NCI-H187 (cell line): ENCODE results near the gene LSM7.

Experiments used
- DNase-seq, 2 experiments: peaks; one replicate each; lab custom pipeline; 2025; lab: John Stamatoyannopoulos, UW

The LSM7 gene

DNA sequence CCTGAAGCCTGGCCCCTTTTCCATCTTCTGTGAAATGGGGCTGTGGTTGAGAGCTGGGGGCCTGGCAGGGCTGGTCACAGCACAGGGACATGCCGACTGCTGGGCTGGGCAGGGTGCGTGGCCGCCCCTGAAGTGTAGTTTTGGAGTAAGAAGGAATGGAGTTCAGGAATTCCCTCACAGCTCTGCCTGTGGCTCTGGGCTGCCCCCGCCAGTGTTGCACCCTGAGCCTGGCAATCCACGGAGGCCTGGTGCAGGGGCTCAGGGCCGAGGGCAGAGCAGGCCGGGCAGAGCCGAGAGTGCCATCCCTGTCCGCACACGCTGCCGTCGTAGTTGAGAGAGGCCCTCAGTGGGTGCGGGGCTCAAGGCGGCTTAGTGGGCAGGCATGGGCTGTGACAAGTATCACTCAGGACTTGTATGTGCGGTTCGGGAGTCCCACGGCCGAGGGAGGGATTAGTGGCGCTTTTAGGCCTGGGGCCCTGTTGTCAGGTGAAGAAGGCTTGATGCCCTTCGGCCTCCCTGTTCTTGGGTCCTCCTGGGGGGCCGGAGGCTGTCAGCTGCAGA lies 9.7 kb upstream of the LSM7 start:
- DNase-seq, result no peak

DNA sequence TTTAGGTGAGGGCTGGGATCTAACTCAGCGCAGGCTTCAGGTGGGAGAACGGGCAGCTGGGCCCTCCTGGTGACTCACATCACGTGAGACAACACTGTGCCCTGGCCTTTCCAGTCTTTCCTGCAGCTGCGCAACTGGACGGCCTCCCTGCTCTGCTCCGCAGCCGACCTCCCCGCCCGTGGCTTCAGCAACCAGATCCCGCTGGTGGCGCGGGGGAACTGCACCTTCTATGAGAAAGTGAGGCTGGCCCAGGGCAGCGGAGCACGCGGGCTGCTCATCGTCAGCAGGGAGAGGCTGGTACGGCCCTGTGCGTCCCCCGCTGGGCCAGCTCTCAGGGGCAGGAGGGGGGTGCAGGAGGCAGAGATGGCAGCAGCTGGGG lies 8.9 kb upstream of the LSM7 start:
- no peak for DNase-seq

DNA sequence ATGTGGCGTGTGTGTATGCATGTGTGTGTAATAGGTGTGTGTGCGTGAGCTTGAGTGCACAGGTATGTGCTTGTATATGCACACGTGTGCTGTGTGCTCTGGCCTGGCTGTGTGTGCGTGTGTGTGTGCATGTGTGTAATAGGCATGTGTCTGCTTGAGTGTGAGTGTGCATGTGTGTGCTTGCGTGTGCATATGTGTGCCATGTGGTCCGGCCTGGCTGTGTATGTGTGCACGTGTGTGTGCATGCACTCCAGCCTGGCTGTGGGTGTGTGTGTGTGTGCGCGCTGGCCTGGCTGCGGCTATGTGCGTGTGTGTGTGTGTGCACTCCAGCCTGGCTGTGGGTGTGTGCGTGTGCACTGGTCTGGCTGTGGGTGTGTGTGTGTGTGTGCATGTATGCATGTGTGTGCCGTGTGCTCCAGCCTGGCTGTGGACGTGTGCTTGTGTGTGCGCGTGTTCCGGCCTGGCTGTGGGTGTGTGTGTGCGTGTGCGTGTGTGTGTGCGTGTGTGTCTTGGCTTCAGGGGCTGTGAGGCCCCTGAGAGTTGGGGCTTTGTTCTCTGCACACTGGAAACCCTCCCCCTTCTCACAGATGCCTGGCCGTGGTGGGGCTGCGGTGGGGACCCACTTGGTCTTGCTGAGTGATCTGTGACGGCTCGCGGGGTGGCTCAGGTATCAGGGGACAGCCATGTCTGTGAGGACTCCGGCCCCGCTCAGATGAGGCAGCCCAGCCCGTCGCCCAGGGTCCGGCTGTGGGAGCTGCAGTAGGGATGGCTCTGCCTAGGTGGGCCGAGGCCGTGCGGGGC lies 8.3 kb upstream of the LSM7 start:
- DNase-seq, result no peak

DNA sequence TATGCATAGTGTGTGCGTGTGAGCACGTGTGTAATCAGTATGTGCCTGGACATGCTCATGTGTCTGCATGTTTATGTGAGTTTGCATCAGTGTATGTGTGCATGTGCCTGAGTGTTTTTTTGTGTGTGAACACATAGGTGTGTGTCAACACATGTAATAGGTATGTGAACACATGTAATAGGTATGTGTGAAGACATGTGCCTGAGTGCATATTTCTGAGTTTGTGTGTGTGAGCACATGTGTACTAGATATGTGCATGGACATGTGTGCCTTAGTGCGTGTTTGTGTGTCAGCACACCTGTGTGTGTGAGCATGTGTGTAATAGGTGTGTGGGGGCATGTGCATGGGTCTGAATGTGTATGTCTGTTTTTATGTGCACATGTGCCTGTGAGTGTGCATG lies 7.5 kb upstream of the LSM7 start:
- DNase-seq, result no peak

DNA sequence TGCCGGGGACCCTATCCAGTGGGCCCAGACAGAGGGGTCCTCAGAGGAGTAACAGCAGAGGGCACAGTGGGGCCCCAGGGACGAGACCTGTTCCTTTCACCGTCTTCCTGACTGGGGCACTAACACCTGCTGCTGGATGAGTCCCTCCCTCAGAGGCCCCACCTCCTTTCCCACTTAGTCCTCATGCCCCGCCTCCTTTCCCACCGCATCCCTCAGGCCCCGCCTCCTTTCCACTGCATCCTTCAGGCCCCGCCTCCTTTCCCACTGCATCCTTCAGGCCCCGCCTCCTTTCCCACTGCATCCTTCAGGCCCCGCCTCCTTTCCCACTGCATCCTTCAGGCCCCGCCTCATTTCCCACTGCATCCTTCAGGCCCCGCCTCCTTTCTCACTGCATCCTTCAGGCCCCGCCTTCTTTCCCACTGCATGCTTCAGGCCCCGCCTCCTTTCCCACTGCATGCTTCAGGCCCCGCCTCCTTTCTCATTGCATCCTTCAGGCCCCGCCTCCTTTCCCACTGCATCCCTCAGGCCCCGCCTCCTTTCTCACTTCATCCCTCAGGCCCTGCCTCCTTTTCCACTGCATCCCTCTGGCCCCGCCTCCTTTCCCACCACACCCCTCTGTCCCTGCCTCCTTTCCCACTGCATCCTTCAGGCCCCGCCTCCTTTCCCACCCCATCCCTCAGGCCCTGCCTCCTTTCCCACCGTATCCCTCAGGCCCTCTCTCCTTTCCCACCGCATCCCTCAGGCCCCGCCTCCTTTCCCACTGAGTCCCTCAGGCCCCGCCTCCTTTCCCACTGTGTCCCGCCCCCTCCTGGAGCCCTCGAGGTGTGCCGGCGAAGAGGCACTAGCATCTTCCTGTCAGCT lies 6.8 kb upstream of the LSM7 start:
- no peak for DNase-seq

DNA sequence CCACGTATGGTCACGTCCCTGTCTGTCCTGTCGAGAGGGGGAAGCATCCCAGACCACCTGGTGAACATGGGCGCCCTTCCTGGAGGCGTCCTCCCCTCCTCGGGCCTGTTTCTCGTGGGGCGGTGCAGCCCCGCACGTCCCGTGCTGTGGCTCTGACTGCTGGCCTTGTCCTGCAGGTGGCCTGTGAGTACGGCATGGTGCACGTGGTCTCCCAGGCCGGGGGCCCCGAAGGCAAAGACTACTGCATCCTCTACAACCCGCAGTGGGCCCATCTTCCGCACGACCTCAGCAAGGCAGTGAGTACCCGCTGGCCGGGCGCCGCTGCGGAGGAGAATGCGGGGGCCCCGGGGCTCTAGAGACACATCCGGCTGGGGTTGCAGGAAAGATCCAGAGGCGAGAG lies 6.0 kb upstream of the LSM7 start:
- DNase-seq, result no peak

DNA sequence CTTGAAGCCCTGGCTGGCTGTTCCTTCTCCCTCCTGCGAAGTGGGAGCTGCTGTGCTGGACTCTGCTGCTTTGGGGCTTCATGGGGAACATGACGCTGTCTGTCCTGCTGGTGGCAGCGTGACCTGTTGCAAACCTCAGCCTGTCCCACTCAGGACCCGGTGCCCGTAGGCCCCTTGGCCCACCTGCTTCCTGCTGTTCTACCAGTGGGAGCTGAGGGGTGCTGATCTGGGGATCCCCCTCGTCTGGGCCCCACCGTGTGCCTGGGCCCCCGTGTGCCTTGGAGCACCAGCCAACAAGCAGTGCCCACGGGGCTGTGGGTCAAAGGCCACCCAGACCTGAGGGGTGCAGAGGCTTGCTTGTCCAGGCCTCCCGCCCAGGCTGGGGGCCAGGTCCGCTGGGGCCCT lies 5.4 kb upstream of the LSM7 start:
- no peak for DNase-seq

DNA sequence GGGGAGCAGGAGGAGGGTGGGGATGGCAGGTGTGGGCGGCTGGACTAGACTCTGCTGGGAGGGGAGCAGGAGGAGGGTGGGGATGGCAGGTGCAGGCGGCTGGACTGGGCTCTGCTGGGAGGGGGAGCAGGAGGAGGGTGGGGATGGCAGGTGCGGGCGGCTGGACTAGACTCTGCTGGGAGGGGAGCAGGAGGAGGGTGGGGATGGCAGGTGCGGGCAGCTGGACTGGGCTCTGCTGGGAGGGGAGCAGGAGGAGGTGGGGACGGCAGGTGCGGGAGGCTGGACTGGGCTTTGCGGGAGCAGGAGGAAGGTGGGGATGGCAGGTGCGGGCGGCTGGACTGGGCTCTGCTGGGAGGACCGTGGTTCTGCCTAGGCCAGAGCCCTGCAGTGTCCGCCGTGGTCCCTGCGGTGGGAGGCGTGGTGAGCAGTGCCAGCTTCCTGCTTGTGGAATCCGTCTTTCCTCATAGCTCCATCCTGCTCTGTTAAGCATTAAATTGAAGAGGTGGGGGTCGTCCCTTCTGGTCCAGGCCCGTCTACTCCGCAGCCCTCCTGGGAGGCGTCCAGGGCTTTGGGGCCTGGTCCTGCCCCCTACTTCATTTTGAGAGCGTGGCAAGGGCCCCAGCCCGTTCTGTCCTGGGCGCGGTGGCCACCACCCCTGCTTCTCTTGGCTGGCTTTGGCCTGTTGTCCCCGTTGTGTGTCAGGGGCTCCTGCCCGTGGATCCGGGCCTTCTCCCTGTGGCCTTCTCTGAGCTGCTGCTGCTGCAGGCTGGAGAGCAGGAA lies 4.8 kb upstream of the LSM7 start:
- peak; percentile 87 to 94 for DNase-seq

DNA sequence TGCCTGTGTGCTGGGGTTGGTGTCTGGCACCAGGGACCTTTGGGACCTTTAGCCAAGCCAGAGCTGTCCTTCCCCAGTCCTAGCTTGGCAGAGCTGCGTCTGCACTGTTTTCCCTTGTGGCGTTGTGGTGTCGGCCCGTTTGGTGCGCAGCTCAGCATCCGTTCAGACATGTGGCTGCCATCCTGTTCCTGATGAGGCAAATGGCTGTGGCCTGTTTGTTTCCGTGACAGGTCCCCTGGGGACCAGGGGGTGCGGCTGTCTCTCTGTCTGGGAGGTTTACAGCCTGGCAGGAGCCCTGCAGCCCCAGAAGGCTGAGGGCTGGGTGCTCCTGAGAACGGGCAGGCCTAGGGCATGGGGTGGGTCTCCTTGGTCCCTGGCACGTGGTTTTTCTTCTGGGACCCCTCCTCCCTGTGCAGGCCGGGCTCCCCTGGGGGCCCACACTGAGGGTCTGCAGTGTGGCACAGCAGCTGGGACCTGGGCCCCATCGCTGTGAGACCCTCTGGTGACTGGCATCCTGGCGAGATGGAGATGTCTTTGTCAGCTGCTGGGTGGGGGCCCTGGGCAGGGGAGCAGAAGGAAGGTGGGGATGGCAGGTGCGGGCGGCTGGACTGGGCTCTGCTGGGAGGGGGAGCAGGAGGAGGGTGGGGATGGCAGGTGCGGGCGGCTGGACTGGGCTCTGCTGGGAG lies 4.1 kb upstream of the LSM7 start:
- peak; percentile 81 to 86 for DNase-seq

DNA sequence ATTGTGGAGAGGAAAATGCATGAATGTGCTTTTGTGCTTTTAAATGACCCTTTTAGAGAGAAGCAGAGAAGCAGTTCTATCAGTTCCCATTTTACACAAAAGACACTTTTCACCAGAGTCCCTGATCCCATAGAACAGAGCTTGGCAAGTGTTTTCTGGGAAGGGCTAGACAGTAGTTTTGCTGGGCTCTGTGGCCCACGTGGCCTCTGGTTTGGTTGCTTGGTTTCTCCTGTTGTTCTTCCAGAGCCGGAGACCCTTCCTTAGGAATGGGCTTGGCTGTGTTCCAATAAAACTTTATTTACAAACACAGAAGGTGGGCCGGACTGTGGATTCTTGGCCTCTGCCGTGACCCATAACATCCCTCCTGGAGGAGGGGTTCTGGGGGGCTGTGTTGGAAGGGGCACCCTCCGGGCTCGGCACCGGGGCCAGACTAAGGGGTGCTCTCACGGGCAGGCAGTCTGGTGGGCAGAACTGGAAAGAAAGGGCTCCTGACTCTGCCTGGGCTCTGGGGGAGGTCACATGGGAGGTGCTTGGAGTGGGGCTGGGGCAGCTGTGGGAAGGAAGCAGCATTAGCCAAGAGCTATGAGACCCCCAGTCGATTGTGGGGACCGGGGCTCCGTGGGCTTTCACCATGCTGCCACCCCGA lies 3.3 kb upstream of the LSM7 start:
- no peak for DNase-seq

DNA sequence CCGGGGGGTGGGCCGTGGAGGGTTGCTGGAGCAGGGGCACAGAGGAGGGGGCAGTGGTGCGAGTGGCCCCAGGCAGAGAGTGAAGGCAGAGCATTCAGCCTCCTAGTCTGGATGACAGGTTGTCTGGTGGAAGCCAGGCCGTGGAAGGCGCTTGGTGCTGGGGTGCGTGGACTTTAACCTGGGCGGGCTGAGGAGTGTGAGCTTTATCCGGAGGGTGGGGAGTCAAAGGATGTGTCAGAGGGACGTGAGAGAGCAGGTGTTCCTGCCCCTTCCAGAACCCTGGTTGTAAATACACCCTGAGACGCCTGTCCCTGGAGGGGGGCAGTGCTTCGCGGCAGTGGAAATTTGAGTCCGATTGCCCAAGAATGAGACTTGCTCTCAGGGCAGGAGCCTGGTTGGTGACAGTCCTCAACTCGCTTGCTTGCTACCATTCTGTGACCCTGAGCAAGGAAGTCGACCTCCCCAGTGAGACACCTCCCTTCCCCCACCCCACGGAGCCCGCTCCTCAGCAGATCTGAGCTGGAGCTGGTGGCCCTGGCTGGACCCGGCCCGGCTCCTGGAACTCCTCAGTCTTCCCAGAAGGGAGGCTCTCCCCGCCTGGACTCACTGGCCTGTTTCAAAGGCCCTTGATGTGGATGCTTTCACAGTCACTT lies 2.4 kb upstream of the LSM7 start:
- peak; percentile 48 to 66 for DNase-seq

DNA sequence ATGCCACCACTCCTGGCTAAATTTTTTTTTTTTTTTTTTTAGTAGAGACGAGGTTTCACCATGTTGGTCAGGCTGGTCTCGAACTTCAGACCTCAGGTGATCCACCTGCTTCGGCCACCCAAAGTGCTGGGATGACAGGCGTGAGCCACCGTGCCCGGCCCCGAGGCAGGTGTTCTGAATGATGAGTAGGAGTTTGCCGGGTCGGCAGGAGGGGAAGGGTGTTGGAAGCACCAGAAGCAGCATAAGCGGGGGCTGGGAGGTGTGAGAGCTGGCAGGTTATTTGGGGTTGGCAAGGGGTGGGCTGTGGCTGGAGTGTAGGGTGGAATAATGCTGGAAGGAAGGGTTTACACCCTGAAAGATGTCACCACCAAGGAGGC lies 1.9 kb upstream of the LSM7 start:
- no peak for DNase-seq

DNA sequence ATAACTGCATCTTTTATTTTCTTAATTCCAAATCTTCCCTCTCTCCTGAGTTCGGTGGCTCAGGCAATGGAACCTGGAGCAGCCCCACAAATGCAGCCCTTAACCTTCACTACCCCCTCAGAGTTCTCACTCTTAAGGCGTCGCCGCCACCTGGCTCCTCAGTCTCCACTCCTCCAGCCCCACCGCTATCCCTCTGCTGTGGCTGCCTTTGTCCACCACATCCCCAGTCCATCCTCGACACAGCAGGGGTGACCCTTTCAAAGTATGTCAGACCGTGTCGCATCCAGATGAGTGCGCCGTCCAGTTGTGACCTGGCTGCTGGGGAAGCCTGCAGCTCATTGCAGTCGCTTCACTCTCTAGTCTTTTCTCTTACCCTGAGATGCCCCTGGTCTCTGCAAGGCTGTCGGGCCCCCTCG lies 1.1 kb upstream of the LSM7 start:
- peak in 1 of 2 experiments; percentile 27 for DNase-seq

DNA sequence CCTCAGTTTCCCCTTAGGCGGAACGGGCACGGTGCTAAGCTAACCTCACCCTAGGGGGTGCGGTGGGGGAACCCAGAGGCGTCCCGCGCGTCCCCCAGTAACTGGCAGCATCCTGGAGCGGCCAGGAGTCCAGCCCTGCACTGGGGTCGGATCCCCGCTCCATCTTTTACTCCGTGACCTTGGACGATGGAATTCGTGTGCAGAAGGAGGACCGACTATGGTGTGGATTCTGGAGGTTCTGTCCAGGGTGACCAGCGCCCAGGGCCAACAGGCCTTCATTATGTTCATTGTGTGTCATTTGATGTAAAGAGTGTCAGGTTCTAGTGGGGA lies 728 bp upstream of the LSM7 start:
- DNase-seq, result no peak

DNA sequence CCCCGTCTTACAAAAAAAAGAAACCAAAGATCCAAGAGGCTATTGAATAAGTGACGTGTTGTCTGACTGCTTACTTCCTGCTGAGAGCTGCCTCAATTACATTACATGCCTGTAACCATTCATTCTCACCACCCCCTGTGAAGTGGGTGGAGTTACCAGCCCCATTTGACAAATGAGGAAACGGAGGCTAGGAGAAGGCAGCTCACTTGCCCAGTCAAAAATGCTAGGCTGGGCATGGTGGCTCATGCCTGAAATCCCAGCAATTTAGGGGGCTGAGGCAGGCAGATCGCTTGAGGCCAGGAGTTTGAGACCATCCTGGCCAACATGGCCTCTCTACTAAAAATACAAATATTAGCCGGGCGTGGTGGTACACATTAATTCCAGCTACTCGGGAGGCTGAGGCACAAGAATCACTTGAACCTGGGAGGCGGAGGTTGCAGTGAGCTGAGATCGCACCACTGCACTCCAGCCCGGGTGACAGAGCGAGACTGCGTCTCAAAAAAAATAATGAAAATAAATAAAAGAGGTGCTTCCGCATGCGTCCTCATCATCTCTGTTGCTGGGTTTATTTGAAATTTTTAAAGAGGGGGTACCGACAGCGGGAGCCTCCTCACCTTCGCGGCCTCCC lies 499 bp downstream of the LSM7 start:
- no peak for DNase-seq

DNA sequence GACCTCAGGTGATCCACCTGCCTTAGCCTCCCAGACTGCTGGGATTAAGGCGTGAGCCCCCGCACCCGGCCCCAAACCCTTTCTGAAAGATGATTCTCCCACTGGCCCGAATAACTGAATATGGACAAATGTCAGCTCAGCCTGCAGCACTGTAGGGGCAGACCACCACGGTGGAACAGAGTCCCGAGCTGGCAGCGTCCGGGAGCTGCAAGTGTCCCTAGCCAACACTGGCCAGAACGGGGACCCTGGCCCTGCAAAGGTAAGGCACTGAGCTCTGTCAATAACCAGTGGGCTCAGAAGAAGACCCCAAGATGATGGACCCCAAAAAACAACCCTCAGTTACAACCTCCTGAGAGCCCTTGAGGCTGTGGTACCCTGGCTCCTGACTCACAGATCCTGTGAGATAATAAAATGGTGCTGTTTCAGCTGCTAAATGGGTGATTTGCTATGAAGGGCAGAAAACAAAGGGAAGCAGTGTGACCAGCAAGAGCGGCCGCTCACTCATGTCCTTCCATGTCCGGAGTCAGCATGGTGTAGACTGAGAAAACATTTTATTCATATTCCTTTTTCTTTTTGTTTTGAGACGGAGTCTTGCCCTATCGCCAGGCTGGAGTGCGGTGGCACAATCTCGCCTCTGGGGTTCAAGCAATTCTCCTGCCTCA lies 1.6 kb downstream of the LSM7 start:
- DNase-seq, result no peak

DNA sequence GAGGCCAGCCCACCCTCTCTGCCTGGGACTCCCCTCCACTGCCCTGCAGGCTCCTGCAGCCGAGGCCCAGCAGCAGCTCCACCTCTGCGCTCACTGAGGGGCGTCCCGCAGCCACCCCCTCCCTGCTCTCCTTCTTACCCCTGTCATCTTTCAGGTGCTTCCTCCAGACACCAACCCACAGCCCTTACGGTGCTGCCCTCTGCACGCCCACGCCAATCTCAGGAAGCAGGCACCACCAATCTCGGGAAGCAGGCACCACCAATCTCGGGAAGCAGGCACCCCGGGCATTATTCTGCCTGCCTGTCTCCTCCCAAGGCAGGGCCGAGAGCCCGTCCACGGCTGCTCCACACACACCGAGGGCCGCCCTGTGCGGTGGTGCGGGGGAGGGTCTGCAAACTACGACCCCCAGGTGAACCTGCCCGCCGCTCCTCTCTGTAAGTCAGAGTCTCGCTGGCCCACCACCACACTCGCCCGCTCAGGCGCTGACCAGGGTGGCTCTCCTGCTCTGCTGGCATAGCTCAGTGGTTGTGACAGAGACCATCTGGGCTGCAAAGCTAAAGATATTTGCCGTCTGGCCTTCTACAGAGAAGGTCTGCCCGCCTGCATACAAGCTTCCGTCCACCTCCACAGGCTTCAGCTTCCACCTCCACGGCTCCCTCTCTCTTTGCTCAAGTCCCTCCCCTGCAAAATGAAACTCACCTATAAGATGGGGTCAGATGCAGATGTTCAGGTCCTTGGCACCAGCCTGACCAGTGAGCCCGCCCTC lies 2.9 kb downstream of the LSM7 start:
- no peak for DNase-seq

DNA sequence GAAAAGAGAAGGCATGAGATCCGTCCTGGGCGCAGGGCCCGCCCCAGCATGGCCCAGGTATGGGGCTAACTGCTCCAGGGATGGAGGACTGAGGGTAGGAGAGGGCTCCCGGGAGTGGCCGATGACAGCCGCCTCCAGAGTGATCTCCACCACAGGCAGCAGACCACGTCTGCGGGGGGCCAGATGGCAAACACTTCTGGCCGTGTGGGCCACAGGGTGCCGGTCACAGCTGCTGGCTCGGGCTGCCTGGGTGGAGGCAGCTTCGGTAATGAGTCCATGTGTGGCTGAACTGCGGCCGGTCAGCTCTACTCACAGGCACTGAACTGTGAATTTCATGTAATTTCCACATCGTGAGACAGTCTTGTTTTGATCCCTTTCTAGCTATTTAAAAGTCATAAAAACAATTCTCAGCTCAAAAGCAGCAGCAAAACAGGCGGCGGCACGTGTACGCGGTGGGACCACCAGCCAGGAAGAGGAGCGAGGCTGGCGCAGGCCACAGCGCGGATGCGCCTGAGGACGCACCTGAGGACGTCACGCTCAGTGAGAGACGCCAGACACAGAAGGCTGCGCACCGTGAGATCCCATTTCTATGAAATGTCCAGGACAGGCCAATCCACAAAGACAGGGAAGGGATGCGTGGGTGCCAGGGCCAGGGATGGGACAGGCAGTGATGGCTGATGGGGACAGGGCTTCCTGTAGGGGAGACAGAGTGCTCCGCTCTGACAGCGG lies 4.0 kb downstream of the LSM7 start:
- no peak for DNase-seq
